ENCODE data around the gene DNASE1L2.

Gene DNASE1L2

GRCh38 chr16:2242598-2242997 is 6.4 kb downstream of the DNASE1L2 start:
- DNase-seq (ENCODE audit: low spot score), result no peak
- no peak for TF ChIP-seq CTCF (IDR thresholded peaks at IDR 0.05; ENCODE audit: extremely low read depth, insufficient read depth, missing control alignments)
- in situ Hi-C loops (cut with MboI; ENCODE audit: low pct_unique_long_range_greater_than_20kb, low sequenced_read_pairs, unreplicated experiment), result no loop called here

GRCh38 chr16:2243031-2243528 is 6.8 kb downstream of the DNASE1L2 start:
- in situ Hi-C loops (cut with MboI; ENCODE audit: low pct_unique_long_range_greater_than_20kb, low sequenced_read_pairs, unreplicated experiment), result no loop called here
- no peak for DNase-seq (ENCODE audit: low spot score)
- no peak for TF ChIP-seq CTCF (IDR thresholded peaks at IDR 0.05; ENCODE audit: extremely low read depth, insufficient read depth, missing control alignments)

GRCh38 chr16:2243781-2244180 is 7.5 kb downstream of the DNASE1L2 start:
- TF ChIP-seq CTCF (IDR thresholded peaks at IDR 0.05; ENCODE audit: extremely low read depth, insufficient read depth, missing control alignments), result no peak
- in situ Hi-C loops (cut with MboI; ENCODE audit: low pct_unique_long_range_greater_than_20kb, low sequenced_read_pairs, unreplicated experiment), result no loop called here
- DNase-seq (ENCODE audit: low spot score), result no peak

GRCh38 chr16:2244301-2244700 is 8.1 kb downstream of the DNASE1L2 start:
- in situ Hi-C loops (cut with MboI; ENCODE audit: low pct_unique_long_range_greater_than_20kb, low sequenced_read_pairs, unreplicated experiment), result no loop called here
- DNase-seq (ENCODE audit: low spot score), result no peak
- no peak for TF ChIP-seq CTCF (IDR thresholded peaks at IDR 0.05; ENCODE audit: extremely low read depth, insufficient read depth, missing control alignments)

GRCh38 chr16:2244926-2245795 is 8.9 kb downstream of the DNASE1L2 start:
- no peak for TF ChIP-seq CTCF (IDR thresholded peaks at IDR 0.05; ENCODE audit: extremely low read depth, insufficient read depth, missing control alignments)

GRCh38 chr16:2246301-2246885 is 10.1 kb downstream of the DNASE1L2 start:
- no peak for DNase-seq (ENCODE audit: low spot score)
- in situ Hi-C loops (cut with MboI; ENCODE audit: low pct_unique_long_range_greater_than_20kb, low sequenced_read_pairs, unreplicated experiment), result no loop called here
- TF ChIP-seq CTCF (IDR thresholded peaks at IDR 0.05; ENCODE audit: extremely low read depth, insufficient read depth, missing control alignments), result no peak

More at GRCh38 chr16:2244926-2245795, 8.9 kb downstream of the DNASE1L2 start:
- DNase-seq (ENCODE audit: low spot score), result no peak
- in situ Hi-C loops (cut with MboI; ENCODE audit: low pct_unique_long_range_greater_than_20kb, low sequenced_read_pairs, unreplicated experiment), result no loop called here

Measured in GM13977 (cell line).